HG03457 (cell line): ENCODE results near the gene DPEP3.
"Not testable (repeated sequence)": the region's sequence is repeated elsewhere in the genome, so short reads cannot be mapped to it uniquely, and the experiment has no call there.

Experiments
- ATAC-seq: cut with Tn5 transposase; IDR thresholded peaks from one replicate; pipeline ENCODE4 v1.9.1; 2021; ENCODE audit warnings: moderate number of reproducible peaks; ENCODE audit not compliant: unreplicated experiment

Gene DPEP3

GRCh38 chr16:67993207-67994039, 13.1 kb upstream of the DPEP3 start:
- peak; percentile 64 for ATAC-seq

GRCh38 chr16:67992661-67993206, 12.4 kb upstream of the DPEP3 start:
- ATAC-seq: no peak

GRCh38 chr16:67990018-67990386, 9.7 kb upstream of the DPEP3 start:
- ATAC-seq: no peak

GRCh38 chr16:67989322-67990017, 9.2 kb upstream of the DPEP3 start:
- no peak for ATAC-seq

- ATAC-seq: no peak
Measured at GRCh38 chr16:67988675-67989074, 8.4 kb upstream of the DPEP3 start.

GRCh38 chr16:67987460-67988160, 7.3 kb upstream of the DPEP3 start:
- no peak for ATAC-seq

- no peak for ATAC-seq
Measured at GRCh38 chr16:67986949-67987348, 6.7 kb upstream of the DPEP3 start.

GRCh38 chr16:67982011-67982696, 1.9 kb upstream of the DPEP3 start:
- no peak for ATAC-seq

GRCh38 chr16:67977469-67978227, 2.7 kb downstream of the DPEP3 start:
- ATAC-seq: no peak

- no peak for ATAC-seq
Measured at GRCh38 chr16:67977005-67977404, 3.3 kb downstream of the DPEP3 start.

- no peak for ATAC-seq
Measured at GRCh38 chr16:67976205-67976604, 4.1 kb downstream of the DPEP3 start.

GRCh38 chr16:67975321-67976105, 4.8 kb downstream of the DPEP3 start:
- no peak for ATAC-seq

GRCh38 chr16:67972285-67972684, 8.0 kb downstream of the DPEP3 start:
- not testable (repeated sequence) for ATAC-seq

- no peak for ATAC-seq
Measured at GRCh38 chr16:67971111-67971510, 9.2 kb downstream of the DPEP3 start.

- no peak for ATAC-seq
Measured at GRCh38 chr16:67969254-67970039, 10.9 kb downstream of the DPEP3 start.

- ATAC-seq: peak; percentile 51
Measured at GRCh38 chr16:67968400-67969253, 11.7 kb downstream of the DPEP3 start, which contains the start of gene SLC12A4. TSS of gene SLC12A4 (minus strand) at chr16:67968637. CDS start at chr16:67968553, 84 bp downstream.

GRCh38 chr16:67967958-67968399, 12.3 kb downstream of the DPEP3 start:
- ATAC-seq: peak; percentile 11
